ENCODE results near the gene DEGS2.
A peak's percentile ranks its signal among the peaks of the same experiment; 100 is the strongest.
"Not testable (repeated sequence)": the region's sequence is repeated elsewhere in the genome, so short reads cannot be mapped to it uniquely, and the experiment has no call there.

The DEGS2 gene

GRCh38 chr14:100176811-100177327, 17.4 kb upstream of the DEGS2 start:
- DNase-seq: no peak

- DNase-seq: no peak
Measured at GRCh38 chr14:100173353-100173752, 13.9 kb upstream of the DEGS2 start.

- DNase-seq: no peak
Measured at GRCh38 chr14:100172811-100173210, 13.4 kb upstream of the DEGS2 start.

- no peak for DNase-seq
Measured at GRCh38 chr14:100170880-100171279, 11.4 kb upstream of the DEGS2 start.

GRCh38 chr14:100168506-100168905, 9.1 kb upstream of the DEGS2 start:
- DNase-seq: no peak

GRCh38 chr14:100165831-100166440, 6.5 kb upstream of the DEGS2 start:
- no peak for DNase-seq

- DNase-seq: no peak
Measured at GRCh38 chr14:100165376-100165775, 5.9 kb upstream of the DEGS2 start.

- DNase-seq: no peak
Measured at GRCh38 chr14:100160534-100160916, 1.1 kb upstream of the DEGS2 start.

- DNase-seq: no peak
Measured at GRCh38 chr14:100159865-100160533, 554 bp upstream of the DEGS2 start.

- no peak for DNase-seq
Measured at GRCh38 chr14:100158566-100159093, 815 bp downstream of the DEGS2 start.

GRCh38 chr14:100157548-100158232, 1.8 kb downstream of the DEGS2 start:
- not testable (repeated sequence) for DNase-seq

GRCh38 chr14:100156776-100157175, 2.7 kb downstream of the DEGS2 start:
- no peak for DNase-seq

- DNase-seq: no peak
Measured at GRCh38 chr14:100155756-100156616, 3.5 kb downstream of the DEGS2 start.

- DNase-seq: peak; percentile 31
Measured at GRCh38 chr14:100155049-100155621, 4.3 kb downstream of the DEGS2 start.

- DNase-seq: no peak
Measured at GRCh38 chr14:100153560-100153959, 5.9 kb downstream of the DEGS2 start.

GRCh38 chr14:100152091-100152490, 7.4 kb downstream of the DEGS2 start:
- DNase-seq: no peak

- no peak for DNase-seq
Measured at GRCh38 chr14:100150932-100151587, 8.4 kb downstream of the DEGS2 start.

- DNase-seq: no peak
Measured at GRCh38 chr14:100149851-100150611, 9.4 kb downstream of the DEGS2 start.

GRCh38 chr14:100148837-100149731, 10.4 kb downstream of the DEGS2 start:
- no peak for DNase-seq
